HG02571 (cell line): Measurements from ENCODE around the gene ADGRG7.

Source experiments
- ATAC-seq: cut with Tn5 transposase; IDR thresholded peaks from one replicate; pipeline ENCODE4 v1.9.1; 2021; ENCODE audit warnings: mild to moderate bottlenecking, moderate library complexity; ENCODE audit not compliant: unreplicated experiment

The ADGRG7 gene

DNA sequence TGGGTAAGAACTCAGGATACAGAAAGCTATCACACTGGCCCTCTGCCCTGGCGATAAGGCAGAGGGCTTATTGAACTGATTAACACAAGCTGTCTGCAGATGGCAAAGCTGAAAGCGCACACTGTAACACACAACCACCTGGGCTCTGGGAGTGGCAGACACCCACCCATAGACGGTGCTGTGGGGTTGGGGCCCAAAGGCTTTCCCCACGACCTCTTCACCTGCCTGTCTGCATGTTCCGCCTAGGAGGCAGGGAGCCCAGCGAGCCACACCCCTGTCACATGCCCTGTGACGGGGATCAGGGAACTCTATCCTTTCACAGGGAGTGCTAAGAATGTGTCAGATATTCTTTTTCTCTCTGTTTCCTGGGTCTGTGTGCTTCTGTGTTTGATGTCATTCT lies 87.8 kb downstream of the ADGRG7 start:
- no peak for ATAC-seq

DNA sequence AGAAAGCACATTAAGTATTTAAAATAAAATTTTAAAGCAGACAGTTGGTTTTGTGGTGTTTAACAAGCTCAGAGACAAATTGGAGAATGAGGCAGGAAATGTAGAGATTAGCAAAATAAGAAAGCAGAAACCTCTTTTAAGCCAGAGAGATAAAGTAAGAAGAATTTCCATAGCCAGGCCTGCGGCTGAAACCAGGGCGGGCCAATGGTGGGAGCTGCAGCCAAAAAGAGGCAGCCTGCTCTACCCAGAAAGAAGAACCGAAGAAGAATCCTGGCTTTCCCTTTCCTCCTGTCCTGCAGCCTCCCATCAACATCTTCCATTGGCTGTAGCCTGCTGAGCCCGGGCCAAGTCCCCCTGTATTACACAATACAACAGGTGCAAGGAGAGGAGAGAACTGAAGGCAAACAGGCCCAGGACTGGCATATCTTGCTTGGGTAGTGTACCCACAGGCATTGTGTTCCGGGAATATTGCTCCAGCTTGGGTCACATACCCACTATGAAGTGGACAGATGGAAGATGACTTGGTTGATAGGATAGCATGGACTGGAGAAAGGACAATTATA lies 88.4 kb downstream of the ADGRG7 start:
- ATAC-seq, result no peak

DNA sequence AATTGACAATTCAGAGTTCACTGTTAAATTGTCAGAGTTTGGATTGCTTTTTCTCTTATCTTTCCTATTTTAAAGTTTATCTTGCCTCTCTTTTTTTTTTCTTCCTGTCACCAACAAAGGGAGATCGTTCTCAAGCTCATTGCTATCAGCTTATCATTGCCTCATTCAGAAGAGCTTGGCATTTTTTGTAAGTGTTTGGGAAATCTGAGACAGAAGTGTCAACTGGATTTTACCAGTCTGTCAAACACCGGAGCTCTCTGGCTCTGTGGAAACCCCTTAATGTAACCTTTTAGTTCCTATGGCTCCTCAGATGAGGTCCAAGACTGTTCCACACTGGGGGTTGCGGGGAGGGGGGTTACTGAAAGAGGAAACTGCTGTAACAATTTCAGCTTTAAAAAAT lies 89.3 kb downstream of the ADGRG7 start:
- no peak for ATAC-seq

DNA sequence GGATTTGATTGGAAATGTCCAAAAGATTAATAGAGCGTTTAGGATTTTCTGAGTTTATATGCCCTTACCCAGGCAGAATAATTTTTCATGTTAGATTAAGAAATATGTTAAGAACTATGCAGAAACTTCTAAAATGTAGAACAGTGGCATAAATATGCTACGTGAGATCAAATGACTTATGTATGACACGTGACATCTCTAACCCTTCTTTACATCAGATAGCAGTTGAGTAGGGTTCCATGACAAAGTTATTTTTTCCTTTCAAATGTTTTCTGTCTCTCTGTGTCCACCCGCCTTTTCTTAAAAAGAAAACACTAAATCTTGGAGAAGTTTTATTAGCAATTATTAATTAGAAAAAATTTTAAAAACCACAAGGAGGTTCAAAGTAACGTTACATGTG lies 91.3 kb downstream of the ADGRG7 start:
- ATAC-seq, result no peak

DNA sequence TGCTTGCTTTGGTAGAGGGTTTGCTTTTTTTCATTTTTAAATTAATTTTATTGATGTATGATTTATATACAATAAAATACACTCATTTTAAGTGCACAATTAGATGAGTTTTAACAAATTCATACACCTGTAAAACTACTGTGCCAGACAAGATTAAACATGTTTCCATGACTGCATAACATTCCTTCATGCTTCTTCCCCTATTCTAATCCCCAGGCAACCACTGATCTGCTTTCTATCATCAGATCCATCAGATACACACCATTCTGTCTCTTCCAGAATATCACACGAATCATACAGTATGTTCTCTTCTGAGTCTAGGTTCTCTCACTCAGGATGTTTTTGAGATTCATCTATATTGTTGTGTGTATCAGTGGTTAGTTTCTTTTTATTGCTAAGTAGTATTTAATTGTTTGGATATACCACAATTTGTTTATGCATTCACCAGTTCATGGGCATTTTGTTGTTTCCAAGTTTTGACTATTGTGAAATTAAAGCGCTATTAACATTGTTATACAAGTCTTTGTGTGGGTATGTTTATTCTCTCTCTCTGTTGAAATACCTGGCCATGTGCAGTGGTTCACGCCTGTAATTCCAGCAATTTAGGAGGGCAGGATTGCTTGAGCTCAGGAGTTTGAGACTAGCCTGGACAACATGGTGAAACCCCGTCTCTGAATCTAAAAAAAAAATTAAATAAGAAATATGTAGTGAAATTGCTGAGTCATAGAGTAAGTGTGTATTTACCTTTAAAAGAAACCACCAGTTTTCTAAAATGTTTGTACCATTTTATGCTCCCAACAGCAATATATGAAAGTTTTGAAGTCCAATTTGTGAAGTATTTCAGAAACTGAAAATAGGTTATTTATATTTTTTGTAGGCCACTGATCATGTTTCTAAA lies 92.9 kb downstream of the ADGRG7 start:
- ATAC-seq, result no peak

DNA sequence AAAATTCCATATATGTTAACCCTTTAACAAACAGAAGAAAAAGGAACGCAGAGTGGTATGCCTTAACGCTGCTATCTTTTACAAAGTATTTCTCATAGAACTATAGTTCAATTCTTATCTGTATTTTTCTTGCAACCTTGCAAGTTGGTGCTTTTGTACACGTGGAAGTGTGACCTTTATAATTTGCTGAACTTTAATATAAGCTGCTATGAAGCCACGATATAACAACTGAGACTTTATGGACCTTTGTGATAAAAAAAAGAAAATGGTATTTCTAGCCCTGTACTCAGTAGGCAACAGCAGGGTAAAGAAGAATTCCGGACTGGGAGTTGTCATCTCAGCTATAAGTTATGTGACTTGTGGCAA lies 93.6 kb downstream of the ADGRG7 start:
- no peak for ATAC-seq

DNA sequence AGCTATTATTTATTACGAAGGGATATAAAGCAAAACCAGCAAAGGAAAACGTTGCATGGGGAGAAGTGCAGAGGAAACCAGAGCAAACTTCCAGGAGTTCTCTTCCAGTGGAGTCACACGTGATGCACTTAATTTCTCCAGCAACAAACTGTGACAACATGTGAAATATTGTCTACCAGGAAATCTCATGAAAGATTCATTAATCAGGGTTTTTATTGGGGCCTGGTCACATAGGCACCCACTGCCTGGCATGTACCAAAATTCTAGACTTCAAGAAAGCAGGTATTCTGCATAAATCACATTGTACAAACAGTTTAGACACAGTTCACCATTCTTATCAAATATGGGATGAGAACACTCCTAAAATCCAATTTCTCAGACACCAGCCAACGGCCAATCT lies 94.5 kb downstream of the ADGRG7 start:
- ATAC-seq, result no peak

DNA sequence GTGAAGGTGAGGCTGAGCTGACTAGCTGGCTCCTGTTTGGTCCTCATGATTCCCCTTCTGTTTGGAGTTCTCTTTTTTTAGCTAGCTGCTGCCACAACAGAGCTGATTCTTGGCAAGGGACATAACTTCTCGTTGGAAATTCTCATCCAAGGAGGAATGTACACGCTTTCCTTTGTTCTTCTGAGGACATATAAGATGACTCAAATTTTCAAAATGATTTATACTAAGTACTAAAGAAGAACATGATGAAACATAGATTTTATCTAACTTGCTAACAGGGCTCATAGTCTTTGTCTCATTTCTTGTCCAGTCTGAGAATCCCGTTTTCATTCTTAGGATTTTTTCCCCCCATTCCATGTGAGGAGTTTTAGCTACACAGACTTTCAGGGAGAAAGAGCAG lies 97.0 kb downstream of the ADGRG7 start:
- no peak for ATAC-seq

DNA sequence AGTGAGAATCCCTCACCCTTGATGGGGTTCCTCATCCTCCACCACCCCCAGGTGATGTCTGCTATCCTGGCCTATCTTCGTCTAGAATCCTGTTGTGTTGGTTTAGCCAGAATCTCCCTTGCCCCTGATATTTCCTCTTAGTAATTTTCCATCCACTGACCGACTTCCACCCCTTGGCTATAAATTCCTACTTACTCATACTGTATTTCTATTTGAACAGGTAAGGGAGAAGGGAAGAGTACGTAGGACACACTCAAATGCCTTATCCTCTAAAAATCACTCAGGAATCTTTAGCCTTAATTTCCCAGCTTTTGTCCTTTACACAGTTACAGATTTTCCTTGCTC lies 99.2 kb downstream of the ADGRG7 start:
- ATAC-seq, result no peak

DNA sequence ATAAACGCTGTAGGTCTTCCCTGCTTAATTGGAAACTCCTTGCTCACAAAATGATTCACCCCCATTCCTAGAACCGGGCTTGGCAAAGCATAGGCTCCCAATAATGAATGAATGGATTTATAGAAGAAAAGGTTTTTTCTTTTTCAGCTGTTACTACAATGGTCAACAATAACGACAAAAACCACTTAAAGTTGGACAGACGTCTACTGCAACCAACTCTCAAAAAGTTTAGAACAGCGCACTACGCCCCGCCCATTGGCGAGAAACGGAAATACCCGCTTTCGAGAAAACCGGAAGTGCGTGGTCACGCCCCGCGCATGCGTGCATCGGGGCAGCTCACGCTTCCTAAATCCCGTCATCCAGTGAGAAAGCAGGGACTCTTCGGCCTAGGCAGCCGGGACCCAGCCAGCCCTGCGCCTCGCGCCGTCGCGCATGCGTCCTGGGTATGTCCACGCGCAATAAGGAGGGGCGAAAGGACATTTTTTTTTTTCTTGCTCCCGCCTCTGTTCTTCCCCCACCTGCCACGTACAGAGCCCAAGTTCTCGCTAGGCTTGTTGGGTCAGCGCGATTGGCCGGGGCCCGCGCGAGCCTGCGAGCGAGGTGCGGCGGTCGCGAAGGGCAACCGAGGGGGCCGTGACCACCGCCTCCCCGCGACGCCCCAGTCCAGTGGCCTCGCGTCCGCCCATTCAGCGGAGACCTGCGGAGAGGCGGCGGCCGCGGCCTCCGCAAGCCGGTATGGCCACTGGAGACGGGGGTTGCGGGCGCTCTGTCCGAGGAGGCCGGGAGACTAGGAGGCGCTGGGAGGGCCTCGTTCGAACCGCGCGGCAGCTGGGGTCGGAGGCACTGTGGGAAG lies 99.8 kb downstream of the ADGRG7 start, which contains the start of gene TFG:
TFG (plus strand) TSS at position 506 of the 853 bp plus-strand sequence. CDS start 4,192 bp downstream, outside the sequence.
- peak; percentile 94 for ATAC-seq

DNA sequence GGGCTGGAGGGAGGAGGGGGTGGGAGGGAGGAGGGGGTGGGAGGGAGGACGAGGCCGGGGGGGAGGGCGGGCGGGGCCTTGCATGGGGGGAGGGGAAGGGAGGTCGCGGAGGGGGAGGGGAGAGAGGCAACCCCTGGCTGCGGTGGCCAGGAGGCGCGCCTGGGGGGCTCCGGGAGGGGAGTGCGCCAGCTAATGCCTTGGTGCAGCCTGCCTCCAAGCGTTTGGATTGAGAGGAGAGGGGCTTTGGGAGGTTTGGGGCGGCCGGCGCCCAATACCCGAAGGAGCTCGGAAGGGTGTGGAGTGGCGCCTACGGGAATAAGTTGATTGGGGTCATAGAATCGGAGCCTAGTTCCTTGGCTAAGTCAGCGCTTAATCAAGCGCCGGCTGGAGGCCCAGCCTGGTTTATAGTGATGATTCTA lies 100.5 kb downstream of the ADGRG7 start:
- ATAC-seq, result no peak

DNA sequence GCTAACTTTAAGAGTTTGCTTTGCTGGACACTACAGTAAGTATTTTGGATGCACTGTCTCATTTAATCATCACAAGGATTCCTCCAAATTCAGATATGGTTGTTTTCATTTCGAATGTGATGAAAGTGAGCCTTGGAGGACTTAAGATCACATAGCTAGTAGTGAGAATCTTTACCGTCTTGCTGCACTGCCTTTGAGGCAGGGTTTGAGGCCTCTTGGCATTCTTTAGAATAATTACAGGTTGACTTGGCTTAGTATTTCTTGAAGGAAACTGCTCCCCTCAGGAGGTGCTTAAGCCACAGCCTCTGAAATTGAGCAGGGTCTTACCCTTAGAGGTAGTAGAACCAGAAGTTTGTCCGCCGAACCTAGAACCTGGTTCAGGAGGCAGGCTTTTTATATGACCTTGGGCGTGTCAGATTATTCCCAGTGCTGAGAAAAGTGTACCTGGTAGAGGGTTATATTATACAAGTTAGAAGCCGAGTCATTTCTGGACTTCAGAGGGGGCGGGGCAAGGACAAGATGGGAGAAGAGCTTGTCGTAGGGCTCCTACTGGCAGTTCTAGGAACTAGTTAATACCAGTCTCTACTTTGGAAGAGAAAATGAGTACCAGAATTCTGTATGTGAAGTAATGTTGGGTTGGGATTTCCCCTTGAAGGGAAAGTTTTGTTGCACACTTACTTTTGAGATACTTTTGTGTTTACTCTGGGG lies 101.0 kb downstream of the ADGRG7 start:
- peak; percentile 32 for ATAC-seq

DNA sequence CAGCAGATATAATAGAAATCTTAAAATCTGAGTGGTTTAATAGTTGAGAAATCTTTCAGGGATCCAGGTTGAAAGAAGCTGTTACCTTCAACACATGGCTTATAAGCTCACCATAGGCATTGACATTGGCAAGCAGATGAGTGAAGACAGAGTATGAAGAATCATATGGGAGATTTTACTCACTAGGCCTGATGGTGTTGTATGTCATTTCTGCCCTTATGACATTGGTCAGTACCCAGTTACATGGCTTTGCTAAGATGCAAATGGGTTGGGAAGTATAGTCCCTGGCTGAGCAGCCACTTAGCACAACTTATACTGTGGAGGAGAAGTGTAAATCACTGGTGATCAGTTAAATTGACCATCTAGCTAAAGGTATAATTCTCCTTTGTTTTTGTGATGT lies 105.8 kb downstream of the ADGRG7 start:
- ATAC-seq, result no peak

DNA sequence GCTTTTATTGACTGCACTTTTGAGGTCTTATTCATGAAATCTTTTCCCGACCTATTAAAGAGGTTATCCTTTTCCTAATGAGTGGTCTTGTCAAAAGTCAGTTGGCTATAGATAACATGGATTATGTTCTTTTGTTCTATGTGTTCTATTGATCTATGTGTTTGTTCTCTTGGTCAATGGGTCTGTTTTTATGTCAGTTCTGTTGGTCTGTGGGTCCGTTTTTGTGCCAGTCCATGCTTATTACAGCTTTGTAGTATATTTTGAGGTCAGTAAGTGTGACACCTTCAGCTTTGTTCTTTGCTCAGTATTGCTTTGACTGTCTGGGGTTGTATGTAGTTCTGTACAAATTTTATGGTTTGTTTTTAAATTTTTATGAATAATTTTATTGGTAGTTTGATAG lies 107.7 kb downstream of the ADGRG7 start:
- ATAC-seq, result no peak

DNA sequence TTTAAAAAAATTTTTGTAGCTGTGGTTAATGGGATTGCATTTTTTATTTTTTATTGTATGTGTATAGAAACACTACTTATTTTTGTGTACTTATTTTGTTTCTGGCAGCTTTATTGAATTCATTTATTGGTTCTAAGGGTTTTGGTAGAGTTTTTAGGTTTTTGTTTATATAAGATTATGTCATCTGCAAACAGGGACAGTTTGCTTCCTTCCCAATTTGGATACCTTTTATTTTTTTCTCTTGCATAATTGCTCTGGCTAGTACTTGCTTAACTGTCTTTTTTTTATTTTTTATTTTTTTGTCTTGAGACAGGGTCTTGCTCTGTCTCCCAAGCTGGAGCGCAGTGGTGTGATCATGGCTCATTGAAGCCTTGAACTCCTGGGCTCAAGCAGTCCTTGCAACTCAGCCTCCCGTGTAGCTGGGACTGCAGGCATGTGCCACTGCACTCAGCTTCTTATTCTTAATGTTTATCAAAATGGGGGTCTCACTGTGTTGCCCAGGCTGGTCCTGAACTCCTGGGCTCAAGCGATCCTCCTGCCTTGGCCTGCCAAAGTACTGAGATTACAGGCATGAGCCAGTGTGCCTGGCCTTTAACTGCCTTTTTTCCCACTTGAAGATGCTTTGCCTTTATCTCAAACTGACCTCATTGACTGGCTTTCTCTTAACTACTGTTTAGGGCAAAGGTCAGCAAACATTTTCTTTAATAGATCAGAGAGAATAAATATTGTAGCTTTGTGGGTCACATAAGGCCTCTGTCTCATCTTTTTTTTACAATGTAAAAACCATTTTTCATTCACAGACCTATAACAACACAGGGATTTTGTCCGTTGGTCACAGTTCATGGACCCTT lies 108.5 kb downstream of the ADGRG7 start:
- no peak for ATAC-seq

DNA sequence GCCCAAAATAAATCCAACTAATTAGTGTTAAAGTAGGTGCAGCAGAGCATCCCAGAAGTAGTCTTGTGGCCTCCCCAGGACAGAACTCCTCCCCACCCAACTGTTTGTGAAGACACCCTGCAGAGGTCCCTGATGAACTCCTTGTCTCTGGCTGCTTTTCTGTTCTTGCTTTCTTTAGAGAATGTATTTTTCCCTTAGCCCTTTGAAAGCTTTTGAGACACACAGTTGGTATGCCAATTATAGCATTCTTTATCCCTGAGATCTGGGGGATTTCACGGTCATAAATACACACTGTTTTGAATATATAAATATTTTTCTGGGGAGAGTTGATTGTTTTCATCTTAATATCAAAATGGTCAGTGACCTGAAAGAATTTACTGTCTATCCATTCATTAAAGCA lies 109.7 kb downstream of the ADGRG7 start:
- ATAC-seq, result no peak

DNA sequence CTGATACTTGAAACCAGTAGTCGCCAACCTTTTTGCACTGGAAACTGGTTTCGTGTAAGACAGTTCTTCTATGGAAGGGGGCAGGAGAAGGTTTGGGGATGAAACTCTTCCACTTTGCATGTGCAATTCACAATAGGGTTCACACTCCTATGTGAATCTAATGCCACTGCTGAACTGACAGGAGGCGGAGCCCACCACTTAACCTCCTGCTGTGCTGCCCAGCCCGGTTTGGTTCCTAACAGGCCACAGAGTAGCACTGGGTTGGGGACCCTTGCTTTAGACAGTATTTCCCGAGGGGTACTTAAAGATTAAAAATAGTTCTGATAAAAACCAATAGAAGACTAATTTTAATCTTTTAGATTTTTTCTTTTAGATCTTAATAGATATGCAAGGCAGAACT lies 111.0 kb downstream of the ADGRG7 start:
- ATAC-seq, result no peak

DNA sequence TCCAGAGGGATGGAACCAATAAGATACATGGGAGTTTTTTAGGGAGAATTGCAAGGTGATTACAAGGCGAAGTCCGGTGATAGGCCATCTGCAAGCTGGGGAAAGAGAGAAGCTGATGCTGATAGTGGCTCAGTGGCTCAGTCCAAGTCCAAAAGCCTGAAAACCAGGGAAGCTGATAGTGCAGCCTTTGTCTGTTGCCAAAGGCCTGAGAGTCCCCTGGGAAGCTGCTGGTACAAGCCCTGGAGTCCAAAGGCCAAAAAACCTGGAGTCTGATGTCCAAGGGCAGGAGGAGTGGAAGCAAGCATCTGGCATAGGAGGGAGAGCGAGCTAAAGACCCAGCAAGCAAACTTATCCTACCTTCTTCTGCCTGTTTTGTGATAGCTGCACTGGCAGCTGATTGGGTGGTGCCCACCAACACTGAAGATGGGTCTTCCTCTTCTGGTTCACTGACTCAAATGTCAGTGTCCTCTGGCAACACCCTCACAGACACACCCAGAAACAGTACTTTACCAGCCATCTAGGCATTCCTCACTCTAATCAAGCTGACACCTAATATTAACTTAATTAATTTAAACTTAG lies 116.6 kb downstream of the ADGRG7 start:
- no peak for ATAC-seq

DNA sequence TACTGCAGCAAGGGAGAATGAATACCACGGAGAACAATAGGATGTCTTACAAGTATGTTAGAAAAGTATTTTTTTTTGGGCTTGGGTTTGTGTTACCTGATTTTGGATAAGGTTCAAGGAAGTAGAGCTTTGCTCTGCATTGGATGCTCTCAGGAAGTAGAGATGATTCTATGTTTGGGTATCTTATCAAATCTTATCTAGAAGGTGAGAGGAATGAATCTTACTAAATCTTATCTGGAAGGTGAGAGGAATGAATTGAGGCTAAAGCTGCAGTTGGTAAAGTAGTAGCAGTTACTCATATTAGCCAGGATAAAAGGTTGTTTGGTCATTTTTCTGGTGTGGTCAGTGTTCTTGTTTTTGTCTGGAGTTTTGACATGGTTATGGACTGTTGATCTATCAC lies 117.3 kb downstream of the ADGRG7 start:
- no peak for ATAC-seq

DNA sequence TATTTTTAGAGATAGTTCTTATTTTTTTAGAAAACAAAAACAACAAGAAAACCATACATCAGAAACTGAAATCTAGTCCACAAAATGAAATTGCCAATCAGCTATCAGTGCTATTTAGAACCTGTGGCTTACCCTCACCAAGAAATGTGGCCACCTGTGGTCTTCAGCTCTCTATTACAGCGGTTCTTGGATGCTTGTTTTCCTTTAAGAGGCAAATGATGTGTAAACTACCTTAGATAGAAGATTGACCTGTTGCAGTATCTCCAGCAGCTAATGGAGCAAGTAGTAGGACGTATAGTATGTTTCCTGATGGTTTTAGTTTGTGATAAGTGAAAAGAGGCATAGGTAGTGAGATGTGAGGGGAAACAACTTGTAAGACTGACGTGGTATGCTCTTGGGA lies 121.1 kb downstream of the ADGRG7 start:
- ATAC-seq, result peak; percentile 70
